ENCODE measurements around the gene CYFIP1. TPM values are rescaled to one million over a fixed set of nuclear protein-coding genes. Genes with fewer than 3 reads are reported as not detected.
A peak's percentile ranks its signal among the peaks of the same experiment; 100 is the strongest.

Gene CYFIP1
- total RNA-seq, 1 experiment from 2014 or later, result 80.3 TPM

DNA sequence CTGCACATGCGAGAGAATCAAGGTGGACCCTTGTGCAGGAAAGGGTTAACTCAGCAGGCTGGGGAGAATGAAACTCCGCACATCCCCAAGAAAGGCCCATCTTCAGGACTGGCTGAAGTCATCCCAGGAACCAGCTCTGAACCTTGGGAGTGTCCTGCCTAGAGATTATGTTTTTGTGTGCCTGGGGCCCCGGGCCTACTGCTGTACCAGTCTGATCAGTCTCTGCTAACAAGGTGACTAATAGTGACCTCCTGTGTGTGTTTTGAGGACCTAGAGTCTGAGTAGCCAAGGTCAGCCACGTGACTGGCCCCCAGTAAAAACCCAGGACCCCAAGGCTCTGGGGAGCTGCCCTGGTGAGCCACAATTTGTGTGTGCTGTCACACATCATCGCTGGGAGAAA, 58.2 kb downstream of the CYFIP1 start:
- Histone ChIP-seq H3K79me2 (ENCODE audit: low read length) (no peaks in the 10 kb centered on the region), H4K20me1 (ENCODE audit: low read length) (no peaks in the 10 kb centered on the region), H3K9ac (ENCODE audit: low read length) (no peak overlapping the region), H3K36me3 (ENCODE audit: low read depth, low read length) (peaks cover 6% of the 10 kb centered on the region), H3K27ac (ENCODE audit: low read length) (no peak overlapping the region), H3K27me3 (ENCODE audit: low read length) (no peaks in the 10 kb centered on the region), H2AFZ (ENCODE audit: low read length) (no peak overlapping the region), H3F3A (ENCODE audit: low read length, unreplicated experiment) (no peaks in the 10 kb centered on the region), H3K4me2 (ENCODE audit: low read length) (no peak overlapping the region), H3K9me3 (ENCODE audit: low read length) (no peaks in the 10 kb centered on the region), H3K9me2 (replicated peaks; ENCODE audit: low read length) (no peaks in the 10 kb centered on the region), H3K4me1 (ENCODE audit: insufficient read depth, low read length) (peaks cover 17% of the 10 kb centered on the region), H3K4me3 (ENCODE audit: low read length) (no peak overlapping the region)
- DNase-seq (peak; percentile 38), ATAC-seq (peak; percentile 40)
- intact Hi-C loops (cut with micrococcal nuclease), result no loop called here
- TF ChIP-seq EZH2 (IDR thresholded peaks at IDR 0.05; ENCODE audit: low read length, unreplicated experiment), result no peak
- CTCF ChIA-PET, result no interaction called here
- POLR2A ChIA-PET (ENCODE audit: unreplicated experiment), result no interaction called here
- no TSS peak for BruUV-seq (replicated peaks)

DNA sequence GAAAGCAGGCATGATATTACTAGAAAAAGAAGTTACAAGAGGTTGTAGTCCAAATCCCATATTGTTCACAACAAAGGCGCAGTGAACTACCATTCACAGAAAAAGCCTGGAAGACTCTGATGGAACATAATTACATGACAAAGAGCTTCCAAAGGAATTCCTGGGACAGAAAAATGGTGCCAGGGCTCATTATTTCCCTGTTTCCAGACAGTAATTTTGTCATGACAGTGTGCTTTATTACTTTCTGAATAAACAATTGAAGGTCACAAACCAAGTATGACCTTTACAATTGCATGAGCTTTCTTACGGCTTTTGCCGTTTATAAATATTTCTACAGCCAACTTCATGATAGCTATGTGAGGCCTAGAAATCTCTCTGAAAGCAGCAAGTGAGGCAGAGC, 61.0 kb downstream of the CYFIP1 start:
- ATAC-seq, result no peak
- no TSS peak for BruUV-seq (replicated peaks)
- Histone ChIP-seq H3K27ac (ENCODE audit: low read length) (no peak overlapping the region), H3K9me3 (ENCODE audit: low read length) (no peaks in the 10 kb centered on the region), H3K4me1 (ENCODE audit: insufficient read depth, low read length) (peaks cover 17% of the 10 kb centered on the region), H3F3A (ENCODE audit: low read length, unreplicated experiment) (no peaks in the 10 kb centered on the region), H3K4me2 (ENCODE audit: low read length) (no peak overlapping the region), H3K27me3 (ENCODE audit: low read length) (no peaks in the 10 kb centered on the region), H4K20me1 (ENCODE audit: low read length) (no peaks in the 10 kb centered on the region), H3K4me3 (ENCODE audit: low read length) (no peak overlapping the region), H2AFZ (ENCODE audit: low read length) (no peak overlapping the region), H3K9ac (ENCODE audit: low read length) (no peak overlapping the region), H3K79me2 (ENCODE audit: low read length) (no peaks in the 10 kb centered on the region), H3K9me2 (replicated peaks; ENCODE audit: low read length) (no peaks in the 10 kb centered on the region), H3K36me3 (ENCODE audit: low read depth, low read length) (peaks cover 6% of the 10 kb centered on the region)
- ChIA-PET CTCF (no interaction called here), POLR2A (ENCODE audit: unreplicated experiment) (no interaction called here)
- intact Hi-C loops (cut with micrococcal nuclease), result no loop called here
- DNase-seq, result no peak
- TF ChIP-seq EZH2phosphoT487 (IDR thresholded peaks at IDR 0.05; ENCODE audit: borderline replicate concordance, low read length) (no peak), EZH2 (IDR thresholded peaks at IDR 0.05; ENCODE audit: low read length, unreplicated experiment) (no peak)
- TF ChIP-seq, protein P1, sequence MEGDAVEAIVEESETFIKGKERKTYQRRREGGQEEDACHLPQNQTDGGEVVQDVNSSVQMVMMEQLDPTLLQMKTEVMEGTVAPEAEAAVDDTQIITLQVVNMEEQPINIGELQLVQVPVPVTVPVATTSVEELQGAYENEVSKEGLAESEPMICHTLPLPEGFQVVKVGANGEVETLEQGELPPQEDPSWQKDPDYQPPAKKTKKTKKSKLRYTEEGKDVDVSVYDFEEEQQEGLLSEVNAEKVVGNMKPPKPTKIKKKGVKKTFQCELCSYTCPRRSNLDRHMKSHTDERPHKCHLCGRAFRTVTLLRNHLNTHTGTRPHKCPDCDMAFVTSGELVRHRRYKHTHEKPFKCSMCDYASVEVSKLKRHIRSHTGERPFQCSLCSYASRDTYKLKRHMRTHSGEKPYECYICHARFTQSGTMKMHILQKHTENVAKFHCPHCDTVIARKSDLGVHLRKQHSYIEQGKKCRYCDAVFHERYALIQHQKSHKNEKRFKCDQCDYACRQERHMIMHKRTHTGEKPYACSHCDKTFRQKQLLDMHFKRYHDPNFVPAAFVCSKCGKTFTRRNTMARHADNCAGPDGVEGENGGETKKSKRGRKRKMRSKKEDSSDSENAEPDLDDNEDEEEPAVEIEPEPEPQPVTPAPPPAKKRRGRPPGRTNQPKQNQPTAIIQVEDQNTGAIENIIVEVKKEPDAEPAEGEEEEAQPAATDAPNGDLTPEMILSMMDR (conservative IDR thresholded peaks at IDR 0.05; ENCODE audit: low read depth, low read length), result no peak

DNA sequence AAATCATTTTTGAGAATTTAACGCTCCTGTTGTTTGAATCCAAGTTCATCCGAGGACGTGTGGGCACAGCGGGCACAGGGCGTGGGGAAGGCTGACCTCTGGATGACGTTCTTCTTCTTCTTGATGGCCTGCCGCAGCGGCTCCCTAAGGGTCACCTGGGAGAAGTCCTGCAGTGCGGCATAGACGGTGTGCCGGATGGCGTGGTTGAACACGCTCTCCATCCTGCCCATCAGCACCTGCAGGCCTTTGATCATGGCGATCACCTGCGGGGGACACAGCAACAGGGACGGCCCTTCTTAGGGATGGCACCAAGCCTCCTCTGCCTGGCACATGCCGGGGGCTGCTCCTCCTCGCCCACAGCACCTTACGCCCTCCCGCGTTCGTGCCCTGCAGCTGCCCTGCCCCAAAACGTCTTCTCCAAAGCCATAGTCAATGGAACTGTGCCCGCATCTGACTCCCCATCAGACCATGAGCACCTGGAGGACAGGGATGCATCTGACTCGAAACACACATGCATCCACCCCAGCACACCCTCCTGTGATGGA, 61.5 kb downstream of the CYFIP1 start:
- intact Hi-C loops (cut with micrococcal nuclease), result no loop called here
- Histone ChIP-seq H3K9me3 (ENCODE audit: low read length) (no peaks in the 10 kb centered on the region), H3K27me3 (ENCODE audit: low read length) (no peaks in the 10 kb centered on the region), H3K4me1 (ENCODE audit: insufficient read depth, low read length) (peaks cover 17% of the 10 kb centered on the region), H3K9me2 (replicated peaks; ENCODE audit: low read length) (no peaks in the 10 kb centered on the region), H3K36me3 (ENCODE audit: low read depth, low read length) (peaks cover 6% of the 10 kb centered on the region), H3K27ac (ENCODE audit: low read length) (no peak overlapping the region), H3K4me3 (ENCODE audit: low read length) (no peak overlapping the region), H3K79me2 (ENCODE audit: low read length) (no peaks in the 10 kb centered on the region), H3K4me2 (ENCODE audit: low read length) (no peak overlapping the region), H2AFZ (ENCODE audit: low read length) (no peak overlapping the region), H4K20me1 (ENCODE audit: low read length) (no peaks in the 10 kb centered on the region), H3F3A (ENCODE audit: low read length, unreplicated experiment) (no peaks in the 10 kb centered on the region), H3K9ac (ENCODE audit: low read length) (no peak overlapping the region)
- BruUV-seq (replicated peaks), result no TSS peak
- TF ChIP-seq EZH2phosphoT487 (IDR thresholded peaks at IDR 0.05; ENCODE audit: borderline replicate concordance, low read length), result no peak
- TF ChIP-seq, protein P1 (conservative IDR thresholded peaks at IDR 0.05; ENCODE audit: low read depth, low read length), result no peak
- no peak for TF ChIP-seq EZH2 (IDR thresholded peaks at IDR 0.05; ENCODE audit: low read length, unreplicated experiment)
- ATAC-seq, result no peak
- ChIA-PET CTCF (no interaction called here), POLR2A (ENCODE audit: unreplicated experiment) (no interaction called here)
- no peak for DNase-seq

Data from PC-3 (cell line).